SU-DHL-6 (cell line): ENCODE data around the gene ERMAP.

ENCODE experiments used
- H2AFZ ChIP-seq: fragments of 200-600 bp; sonication (generic); 2 replicates; pipeline ENCODE4 v1.6.1; 2014; ENCODE audit warnings: low read depth, mild to moderate bottlenecking, moderate library complexity, mixed read lengths, antibody characterized with exemption, low read length; ENCODE audit not compliant: severe bottlenecking
- H3F3A ChIP-seq: fragments of 200-600 bp; shearing (Covaris generic); 2 replicates; pipeline ENCODE4 v1.6.0; 2016; ENCODE audit warnings: antibody characterized with exemption, mild to moderate bottlenecking; ENCODE audit not compliant: insufficient read depth
- H3K27ac ChIP-seq: fragments of 200-600 bp; sonication (generic); 2 replicates; pipeline ENCODE4 v1.5.1; 2016; ENCODE audit warnings: low read depth, mild to moderate bottlenecking, low read length, moderate library complexity, mixed read lengths
- H3K27me3 ChIP-seq: fragments of 200-600 bp; sonication (generic), shearing (Covaris generic); 2 replicates; pipeline ENCODE4 v1.6.0; 2014; ENCODE audit warnings: mild to moderate bottlenecking, low read length
- H3K36me3 ChIP-seq: fragments of 200-600 bp; sonication (generic); 2 replicates; pipeline ENCODE4 v1.6.1; 2014; ENCODE audit warnings: mild to moderate bottlenecking, low read length, mixed read lengths
- H3K4me2 ChIP-seq: fragments of 300-600, 200-600 bp; shearing (Covaris generic), sonication (generic); 2 replicates; pipeline ENCODE4 v1.6.0; 2014; ENCODE audit warnings: low read length, low read depth, mild to moderate bottlenecking; ENCODE audit not compliant: poor library complexity, severe bottlenecking
- H3K4me3 ChIP-seq: fragments of 200-600 bp; sonication (generic); 2 replicates; pipeline ENCODE4 v1.5.1; 2014; ENCODE audit warnings: antibody characterized with exemption, low read length, mild to moderate bottlenecking, mixed read lengths; ENCODE audit not compliant: insufficient read depth, poor library complexity, severe bottlenecking
- H3K79me2 ChIP-seq: fragments of 200-600 bp; sonication (generic); 2 replicates; pipeline ENCODE4 v1.6.1; 2014; ENCODE audit warnings: mild to moderate bottlenecking, low read length, moderate library complexity; ENCODE audit not compliant: insufficient read depth
- H3K9ac ChIP-seq: fragments of 200-600 bp; sonication (generic); 2 replicates; pipeline ENCODE4 v1.7.0; 2014; ENCODE audit warnings: mild to moderate bottlenecking, low read length
- H3K9me2 ChIP-seq: fragments of 200-600 bp; sonication (generic); replicated peaks from 2 replicates; pipeline ENCODE4 v1.6.1; 2014; ENCODE audit warnings: low read length; ENCODE audit not compliant: insufficient read depth
- H3K9me3 ChIP-seq: fragments of 200-600 bp; sonication (generic); 2 replicates; pipeline ENCODE4 v1.6.1; 2014; ENCODE audit warnings: low read length, mixed read lengths; ENCODE audit not compliant: insufficient read depth
- H4K20me1 ChIP-seq: fragments of 200-600 bp; sonication (generic); 2 replicates; pipeline ENCODE4 v1.6.1; 2014; ENCODE audit warnings: low read depth, mild to moderate bottlenecking, antibody characterized with exemption, low read length, moderate library complexity, mixed read lengths
- CTCF ChIP-seq: fragments of 200-600 bp; sonication (generic); IDR thresholded peaks from one replicate; pipeline ENCODE4 v1.5.1; 2017; ENCODE audit warnings: antibody characterized with exemption, mild to moderate bottlenecking, low read length, moderate library complexity; ENCODE audit not compliant: insufficient read depth, poor library complexity, severe bottlenecking
- EZH2phosphoT487 ChIP-seq: fragments of 200-600 bp; sonication (generic), shearing (Covaris generic); conservative IDR thresholded peaks from 2 replicates; pipeline ENCODE4 v1.6.1; 2018; ENCODE audit warnings: mild to moderate bottlenecking, antibody characterized with exemption, low read length, moderate library complexity, mixed read lengths

The ERMAP gene

GRCh38 chr1:42769811-42770210 lies 47.1 kb upstream of the ERMAP start:
- Histone ChIP-seq H3K9me2 (no peaks in the 10 kb centered on the region), H4K20me1 (peaks cover 4% of the 10 kb centered on the region; the same call in 1 of the 2 replicates), H3K79me2 (peaks cover 55% of the 10 kb centered on the region)

GRCh38 chr1:42773420-42773819 lies 43.5 kb upstream of the ERMAP start:
- Histone ChIP-seq H3F3A (no peaks in the 10 kb centered on the region), H3K27ac (no peak overlapping the region), H3K9me3 (no peaks in the 10 kb centered on the region), H3K79me2 (peaks cover 32% of the 10 kb centered on the region), H2AFZ (no peak overlapping the region), H3K4me2 (no peak overlapping the region), H3K4me3 (no peak overlapping the region), H3K36me3 (no peaks in the 10 kb centered on the region; the same call in 1 of the 2 replicates), H3K27me3 (no peaks in the 10 kb centered on the region), H3K9ac (no peak overlapping the region), H4K20me1 (no peaks in the 10 kb centered on the region), H3K9me2 (no peaks in the 10 kb centered on the region)
- no peak for TF ChIP-seq EZH2phosphoT487
- no peak for TF ChIP-seq CTCF

More at GRCh38 chr1:42769811-42770210, 47.1 kb upstream of the ERMAP start:
- no peak overlapping the region for H2AFZ ChIP-seq
- H3F3A ChIP-seq: no peaks in the 10 kb centered on the region
- no peak overlapping the region for H3K4me2 ChIP-seq
- no peak overlapping the region for H3K4me3 ChIP-seq
- no peak for TF ChIP-seq CTCF
- TF ChIP-seq EZH2phosphoT487: no peak
- no peaks in the 10 kb centered on the region; the same call in 1 of the 2 replicates for H3K36me3 ChIP-seq
- no peaks in the 10 kb centered on the region for H3K9me3 ChIP-seq
- H3K27me3 ChIP-seq: no peaks in the 10 kb centered on the region
- H3K27ac ChIP-seq: no peak overlapping the region
- no peak overlapping the region for H3K9ac ChIP-seq

- no peaks in the 10 kb centered on the region; the same call in 1 of the 2 replicates for H3K36me3 ChIP-seq
- no peaks in the 10 kb centered on the region for H3K9me3 ChIP-seq
- no peak overlapping the region for H3K27ac ChIP-seq
- H3K79me2 ChIP-seq: peaks cover 21% of the 10 kb centered on the region
- no peak overlapping the region for H2AFZ ChIP-seq
- no peaks in the 10 kb centered on the region for H3F3A ChIP-seq
- no peaks in the 10 kb centered on the region for H3K9me2 ChIP-seq
- TF ChIP-seq EZH2phosphoT487 (no peak), CTCF (no peak)
- H3K4me2 ChIP-seq: no peak overlapping the region
- H4K20me1 ChIP-seq: no peaks in the 10 kb centered on the region
- no peaks in the 10 kb centered on the region for H3K27me3 ChIP-seq
- no peak overlapping the region for H3K4me3 ChIP-seq
- no peak overlapping the region for H3K9ac ChIP-seq
These were observed 41.9 kb upstream of the ERMAP start for GRCh38 chr1:42774928-42775526.
